SU-DHL-6 (cell line): ENCODE results near the gene NACC2.

Experiments
- H2AFZ ChIP-seq: fragments of 200-600 bp; sonication (generic); 2 replicates; pipeline ENCODE4 v1.6.1; 2014; ENCODE audit warnings: low read depth, mild to moderate bottlenecking, moderate library complexity, mixed read lengths, antibody characterized with exemption, low read length; ENCODE audit not compliant: severe bottlenecking
- H3F3A ChIP-seq: fragments of 200-600 bp; shearing (Covaris generic); 2 replicates; pipeline ENCODE4 v1.6.0; 2016; ENCODE audit warnings: antibody characterized with exemption, mild to moderate bottlenecking; ENCODE audit not compliant: insufficient read depth
- H3K27ac ChIP-seq: fragments of 200-600 bp; sonication (generic); 2 replicates; pipeline ENCODE4 v1.5.1; 2016; ENCODE audit warnings: low read depth, mild to moderate bottlenecking, low read length, moderate library complexity, mixed read lengths
- H3K27me3 ChIP-seq: fragments of 200-600 bp; sonication (generic), shearing (Covaris generic); 2 replicates; pipeline ENCODE4 v1.6.0; 2014; ENCODE audit warnings: mild to moderate bottlenecking, low read length
- H3K36me3 ChIP-seq: fragments of 200-600 bp; sonication (generic); 2 replicates; pipeline ENCODE4 v1.6.1; 2014; ENCODE audit warnings: mild to moderate bottlenecking, low read length, mixed read lengths
- H3K4me2 ChIP-seq: fragments of 300-600, 200-600 bp; shearing (Covaris generic), sonication (generic); 2 replicates; pipeline ENCODE4 v1.6.0; 2014; ENCODE audit warnings: low read length, low read depth, mild to moderate bottlenecking; ENCODE audit not compliant: poor library complexity, severe bottlenecking
- H3K4me3 ChIP-seq: fragments of 200-600 bp; sonication (generic); 2 replicates; pipeline ENCODE4 v1.5.1; 2014; ENCODE audit warnings: antibody characterized with exemption, low read length, mild to moderate bottlenecking, mixed read lengths; ENCODE audit not compliant: insufficient read depth, poor library complexity, severe bottlenecking
- H3K79me2 ChIP-seq: fragments of 200-600 bp; sonication (generic); 2 replicates; pipeline ENCODE4 v1.6.1; 2014; ENCODE audit warnings: mild to moderate bottlenecking, low read length, moderate library complexity; ENCODE audit not compliant: insufficient read depth
- H3K9ac ChIP-seq: fragments of 200-600 bp; sonication (generic); 2 replicates; pipeline ENCODE4 v1.7.0; 2014; ENCODE audit warnings: mild to moderate bottlenecking, low read length
- H3K9me2 ChIP-seq: fragments of 200-600 bp; sonication (generic); replicated peaks from 2 replicates; pipeline ENCODE4 v1.6.1; 2014; ENCODE audit warnings: low read length; ENCODE audit not compliant: insufficient read depth
- H3K9me3 ChIP-seq: fragments of 200-600 bp; sonication (generic); 2 replicates; pipeline ENCODE4 v1.6.1; 2014; ENCODE audit warnings: low read length, mixed read lengths; ENCODE audit not compliant: insufficient read depth
- H4K20me1 ChIP-seq: fragments of 200-600 bp; sonication (generic); 2 replicates; pipeline ENCODE4 v1.6.1; 2014; ENCODE audit warnings: low read depth, mild to moderate bottlenecking, antibody characterized with exemption, low read length, moderate library complexity, mixed read lengths
- EZH2phosphoT487 ChIP-seq: fragments of 200-600 bp; sonication (generic), shearing (Covaris generic); conservative IDR thresholded peaks from 2 replicates; pipeline ENCODE4 v1.6.1; 2018; ENCODE audit warnings: mild to moderate bottlenecking, antibody characterized with exemption, low read length, moderate library complexity, mixed read lengths
- TF ChIP-seq, protein P1 (sequence below): fragments of 200-600 bp; sonication (generic); IDR thresholded peaks from one replicate; pipeline ENCODE4 v1.5.1; 2017; ENCODE audit warnings: antibody characterized with exemption, mild to moderate bottlenecking, low read length, moderate library complexity; ENCODE audit not compliant: insufficient read depth, poor library complexity, severe bottlenecking

The NACC2 gene

DNA sequence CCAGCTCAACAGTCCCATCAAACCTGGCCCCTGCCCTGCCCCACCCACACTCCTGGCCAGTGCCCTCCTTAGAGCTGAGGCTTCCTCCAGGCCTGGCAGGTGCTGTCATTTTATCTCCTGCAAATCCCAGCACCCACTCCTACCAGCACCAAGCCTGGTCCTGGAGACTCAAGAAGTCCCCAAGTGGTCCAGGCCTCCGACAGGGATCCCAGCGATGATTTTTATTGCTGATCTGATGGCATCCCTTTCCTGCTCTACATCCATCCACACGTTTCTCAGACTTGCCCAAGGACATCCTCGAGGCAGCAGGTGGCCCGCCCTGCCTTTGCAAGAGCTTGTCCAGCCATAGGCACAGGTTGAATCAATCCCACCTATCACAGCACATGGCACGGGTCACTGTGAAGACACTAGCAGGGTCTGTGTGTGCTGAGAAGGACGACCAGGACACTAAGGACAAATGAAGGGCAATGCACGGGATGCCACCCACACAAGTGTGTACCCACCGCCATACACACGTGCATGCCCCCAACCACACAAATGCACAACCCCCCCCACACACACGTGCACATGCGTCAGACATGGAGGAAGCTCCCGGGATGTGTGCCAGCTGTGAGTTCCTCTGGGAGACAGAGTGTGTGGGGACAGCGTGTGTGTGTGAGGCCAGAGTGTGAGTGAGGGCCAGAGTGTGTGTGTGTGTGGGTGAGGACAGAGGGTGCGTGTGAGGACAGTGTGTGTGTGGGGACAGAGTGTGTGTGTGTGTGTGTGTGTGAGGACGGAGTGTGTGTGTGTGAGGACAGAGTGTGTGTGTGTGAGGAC lies 71.5 kb downstream of the NACC2 start:
- no peaks in the 10 kb centered on the region for H4K20me1 ChIP-seq
- no peak overlapping the region for H2AFZ ChIP-seq
- no peak overlapping the region for H3K27ac ChIP-seq
- H3K9ac ChIP-seq: no peak overlapping the region
- H3F3A ChIP-seq: no peaks in the 10 kb centered on the region
- no peaks in the 10 kb centered on the region for H3K9me2 ChIP-seq
- no peaks in the 10 kb centered on the region for H3K9me3 ChIP-seq
- TF ChIP-seq, protein P1, sequence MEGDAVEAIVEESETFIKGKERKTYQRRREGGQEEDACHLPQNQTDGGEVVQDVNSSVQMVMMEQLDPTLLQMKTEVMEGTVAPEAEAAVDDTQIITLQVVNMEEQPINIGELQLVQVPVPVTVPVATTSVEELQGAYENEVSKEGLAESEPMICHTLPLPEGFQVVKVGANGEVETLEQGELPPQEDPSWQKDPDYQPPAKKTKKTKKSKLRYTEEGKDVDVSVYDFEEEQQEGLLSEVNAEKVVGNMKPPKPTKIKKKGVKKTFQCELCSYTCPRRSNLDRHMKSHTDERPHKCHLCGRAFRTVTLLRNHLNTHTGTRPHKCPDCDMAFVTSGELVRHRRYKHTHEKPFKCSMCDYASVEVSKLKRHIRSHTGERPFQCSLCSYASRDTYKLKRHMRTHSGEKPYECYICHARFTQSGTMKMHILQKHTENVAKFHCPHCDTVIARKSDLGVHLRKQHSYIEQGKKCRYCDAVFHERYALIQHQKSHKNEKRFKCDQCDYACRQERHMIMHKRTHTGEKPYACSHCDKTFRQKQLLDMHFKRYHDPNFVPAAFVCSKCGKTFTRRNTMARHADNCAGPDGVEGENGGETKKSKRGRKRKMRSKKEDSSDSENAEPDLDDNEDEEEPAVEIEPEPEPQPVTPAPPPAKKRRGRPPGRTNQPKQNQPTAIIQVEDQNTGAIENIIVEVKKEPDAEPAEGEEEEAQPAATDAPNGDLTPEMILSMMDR: no peak
- TF ChIP-seq EZH2phosphoT487: no peak
- no peak overlapping the region for H3K4me2 ChIP-seq
- H3K79me2 ChIP-seq: no peaks in the 10 kb centered on the region
- H3K36me3 ChIP-seq: no peaks in the 10 kb centered on the region
- no peak overlapping the region for H3K4me3 ChIP-seq
- no peaks in the 10 kb centered on the region for H3K27me3 ChIP-seq

DNA sequence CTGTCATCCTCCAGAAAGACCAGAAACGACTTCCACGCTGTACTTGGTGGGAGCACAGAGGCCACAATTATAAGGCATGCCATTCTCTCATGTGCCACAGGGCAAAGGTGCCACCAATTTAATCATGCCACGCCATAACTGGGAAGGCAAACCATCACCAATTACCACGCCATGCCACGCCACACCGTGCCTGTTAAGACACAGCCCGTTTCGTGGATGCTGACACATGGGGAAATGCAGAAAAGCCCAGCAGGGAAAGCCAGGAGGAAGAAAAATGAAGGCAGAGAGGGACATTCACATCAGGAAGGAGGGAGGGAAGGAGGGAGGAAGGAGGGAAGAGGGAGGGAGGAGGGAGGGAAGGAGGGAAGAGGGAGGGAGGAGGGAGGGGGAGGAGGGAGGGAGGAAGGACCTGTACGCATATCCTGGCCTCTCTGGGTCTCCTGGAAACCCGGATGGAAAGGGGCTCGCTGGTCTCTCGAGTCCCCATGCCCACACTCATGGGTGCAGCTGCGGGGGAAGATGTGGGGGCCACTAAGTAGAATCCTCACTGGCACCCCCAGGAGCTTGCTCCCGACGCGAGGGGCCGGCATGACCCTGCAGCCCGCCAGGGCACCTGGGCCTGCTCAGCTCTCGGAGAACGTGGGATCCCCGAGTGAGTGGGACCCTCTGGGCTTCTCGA lies 72.2 kb downstream of the NACC2 start:
- H3K9me3 ChIP-seq: no peaks in the 10 kb centered on the region
- H3K79me2 ChIP-seq: no peaks in the 10 kb centered on the region
- no peak overlapping the region for H3K27ac ChIP-seq
- H3K9ac ChIP-seq: no peak overlapping the region
- H3K9me2 ChIP-seq: no peaks in the 10 kb centered on the region
- no peaks in the 10 kb centered on the region for H3K27me3 ChIP-seq
- H2AFZ ChIP-seq: no peak overlapping the region
- H3K4me3 ChIP-seq: no peak overlapping the region
- no peaks in the 10 kb centered on the region for H3K36me3 ChIP-seq
- no peaks in the 10 kb centered on the region for H4K20me1 ChIP-seq
- no peaks in the 10 kb centered on the region for H3F3A ChIP-seq
- no peak overlapping the region for H3K4me2 ChIP-seq
- TF ChIP-seq, protein P1: no peak
- no peak for TF ChIP-seq EZH2phosphoT487

- H3K36me3 ChIP-seq: no peaks in the 10 kb centered on the region
- H3K79me2 ChIP-seq: no peaks in the 10 kb centered on the region
- no peaks in the 10 kb centered on the region for H3K9me2 ChIP-seq
- no peak overlapping the region for H3K9ac ChIP-seq
- TF ChIP-seq EZH2phosphoT487: no peak
- TF ChIP-seq, protein P1: no peak
- H3K27me3 ChIP-seq: no peaks in the 10 kb centered on the region
- H3K4me3 ChIP-seq: no peak overlapping the region
- H3K9me3 ChIP-seq: no peaks in the 10 kb centered on the region
- H3K4me2 ChIP-seq: no peak overlapping the region
- no peaks in the 10 kb centered on the region for H4K20me1 ChIP-seq
- no peak overlapping the region for H3K27ac ChIP-seq
- no peak overlapping the region for H2AFZ ChIP-seq
- H3F3A ChIP-seq: no peaks in the 10 kb centered on the region
Observed at GRCh38 chr9:136021872-136022681, 73.0 kb downstream of the NACC2 start.
